Loucy (cell line): ENCODE measurements around the gene SERBP1.

Experiments
- CTCF ChIP-seq: fragments of 200-600 bp; sonication (generic); conservative IDR thresholded peaks from 2 replicates; pipeline ENCODE4 v1.5.1; 2014; ENCODE audit warnings: mild to moderate bottlenecking, antibody characterized with exemption, low read length
- EZH2phosphoT487 ChIP-seq: fragments of 200-600 bp; IDR thresholded peaks from 2 replicates; pipeline ENCODE4 v1.6.1; 2018; ENCODE audit warnings: antibody characterized with exemption, mild to moderate bottlenecking, moderate library complexity, borderline replicate concordance

GRCh38 chr1:67451815-67452214 lies 21.6 kb upstream of the SERBP1 start:
- TF ChIP-seq CTCF (no peak), EZH2phosphoT487 (no peak)
